C4-2B (cell line): ENCODE results near the gene KCNK5.

Experiments used
- H3K27ac ChIP-seq: fragments of 450-650 bp; 2 replicates; pipeline ENCODE4 v1.5.1; 2017
- CTCF ChIP-seq: fragments of 450-650 bp; conservative IDR thresholded peaks from 2 replicates; pipeline ENCODE4 v1.5.1; 2017; ENCODE audit warnings: mild to moderate bottlenecking
- ZFX ChIP-seq: fragments of 450-650 bp; IDR thresholded peaks from 2 replicates; pipeline ENCODE4 v1.6.1; 2017

The KCNK5 gene

GRCh38 chr6:39189915-39190544 lies 39.2 kb downstream of the KCNK5 start:
- TF ChIP-seq CTCF (no peak; the same call in 1 of the 2 replicates), ZFX (no peak)
- H3K27ac ChIP-seq: no peak overlapping the region

GRCh38 chr6:39189131-39189530 lies 40.1 kb downstream of the KCNK5 start:
- no peak overlapping the region for H3K27ac ChIP-seq
- TF ChIP-seq CTCF: no peak
- TF ChIP-seq ZFX: no peak

- H3K27ac ChIP-seq: no peak overlapping the region
- TF ChIP-seq ZFX: no peak
- TF ChIP-seq CTCF: no peak
These were observed 40.7 kb downstream of the KCNK5 start for GRCh38 chr6:39188571-39188970.

GRCh38 chr6:39188098-39188450 lies 41.2 kb downstream of the KCNK5 start:
- H3K27ac ChIP-seq: no peak overlapping the region
- no peak for TF ChIP-seq CTCF
- TF ChIP-seq ZFX: no peak

GRCh38 chr6:39184906-39185580 lies 44.2 kb downstream of the KCNK5 start:
- H3K27ac ChIP-seq: peak overlapping the region; percentile 2; the same call in 1 of the 2 replicates
- no peak for TF ChIP-seq ZFX
- TF ChIP-seq CTCF: no peak

- H3K27ac ChIP-seq: no peak overlapping the region
- TF ChIP-seq ZFX (no peak), CTCF (no peak)
These were observed 46.7 kb downstream of the KCNK5 start for GRCh38 chr6:39182604-39183003.

- TF ChIP-seq ZFX (no peak), CTCF (no peak)
- H3K27ac ChIP-seq: no peak overlapping the region
These were observed 47.4 kb downstream of the KCNK5 start for GRCh38 chr6:39181826-39182225.
